SIG-M5 treated with dmso at 0.1 percent for 504 hours (cell line): ENCODE measurements around the gene COX18.

ENCODE experiments used
- DNase-seq: peaks from one replicate; lab custom pipeline; 2025; ENCODE audit not compliant: unreplicated experiment; lab: John Stamatoyannopoulos, UW

The COX18 gene, protein sequence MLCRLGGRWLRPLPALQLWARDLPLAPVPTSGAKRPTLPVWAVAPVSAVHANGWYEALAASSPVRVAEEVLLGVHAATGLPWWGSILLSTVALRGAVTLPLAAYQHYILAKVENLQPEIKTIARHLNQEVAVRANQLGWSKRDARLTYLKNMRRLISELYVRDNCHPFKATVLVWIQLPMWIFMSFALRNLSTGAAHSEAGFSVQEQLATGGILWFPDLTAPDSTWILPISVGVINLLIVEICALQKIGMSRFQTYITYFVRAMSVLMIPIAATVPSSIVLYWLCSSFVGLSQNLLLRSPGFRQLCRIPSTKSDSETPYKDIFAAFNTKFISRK

DNA sequence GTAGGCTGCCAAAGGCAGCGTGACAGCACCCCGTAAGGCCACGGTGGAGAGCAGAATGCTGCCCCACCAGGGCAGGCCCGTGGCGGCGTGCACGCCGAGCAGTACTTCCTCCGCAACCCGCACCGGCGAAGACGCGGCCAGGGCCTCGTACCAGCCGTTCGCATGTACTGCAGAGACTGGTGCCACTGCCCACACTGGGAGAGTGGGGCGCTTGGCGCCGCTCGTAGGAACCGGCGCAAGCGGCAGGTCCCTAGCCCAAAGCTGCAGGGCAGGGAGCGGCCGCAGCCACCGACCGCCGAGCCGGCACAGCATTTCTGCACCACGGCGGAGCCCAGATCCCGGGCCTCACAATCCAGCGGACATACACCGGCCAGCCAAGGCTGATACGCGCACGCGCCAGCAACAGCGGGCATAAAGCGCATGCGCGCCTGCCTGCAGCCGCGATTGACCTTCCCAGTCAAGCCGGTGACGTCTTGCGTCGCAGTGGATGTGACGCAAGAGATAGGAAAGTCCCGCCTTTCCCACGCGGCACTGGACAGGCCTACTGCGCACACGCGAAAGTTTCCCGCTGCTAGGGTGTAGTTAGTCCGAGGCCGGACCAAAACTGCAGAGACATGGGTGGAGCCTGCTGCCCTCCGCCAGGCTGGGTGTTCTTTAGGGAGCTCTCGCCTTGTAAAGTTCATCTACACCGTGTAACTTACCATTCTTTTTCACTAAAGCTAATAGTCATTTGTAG lies at the start of gene COX18:
TSS of gene COX18 (minus strand) at position 379 of the 736 bp plus-strand sequence. CDS start at position 312, 67 bp downstream.
- DNase-seq: peak; percentile 94

DNA sequence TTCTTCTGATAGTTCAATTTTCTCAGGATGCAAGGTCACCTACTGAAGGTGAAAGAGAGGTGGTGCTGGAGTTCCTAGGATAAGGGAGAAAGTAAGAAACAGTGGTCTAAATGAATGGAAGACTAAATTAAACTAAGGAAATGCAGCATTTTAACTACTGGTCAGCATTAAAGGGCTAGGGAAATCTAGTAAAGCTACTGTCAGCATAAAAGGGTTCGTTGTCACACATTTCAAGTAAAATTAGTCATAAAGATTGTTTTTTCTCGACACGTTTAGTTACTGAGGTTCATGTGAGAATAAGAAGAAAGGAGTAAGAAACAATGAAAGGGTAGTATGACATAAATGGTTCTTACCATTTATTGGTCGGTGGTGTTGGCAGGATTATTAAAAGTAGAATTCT lies 40.0 kb upstream of the COX18 start:
- DNase-seq: no peak

DNA sequence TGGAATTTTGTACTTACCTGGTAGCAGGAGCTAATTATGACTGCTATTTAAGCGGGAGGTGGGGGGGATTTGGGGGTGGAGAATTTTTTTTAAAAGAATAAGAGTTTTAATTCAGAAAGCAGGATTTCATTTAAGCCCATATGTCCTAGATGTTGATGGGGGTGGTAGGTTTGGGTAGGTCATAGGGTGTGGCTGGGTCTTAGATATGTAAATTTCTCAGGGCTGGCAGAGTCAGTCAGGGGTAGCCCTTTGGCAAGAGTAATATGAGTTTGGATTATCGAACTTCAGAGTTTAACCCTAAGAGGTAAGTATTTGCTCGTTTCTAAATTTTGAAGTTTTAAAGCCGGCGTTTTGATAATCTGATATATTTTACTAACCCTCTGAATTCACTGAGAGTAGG lies 35.2 kb upstream of the COX18 start:
- no peak for DNase-seq

DNA sequence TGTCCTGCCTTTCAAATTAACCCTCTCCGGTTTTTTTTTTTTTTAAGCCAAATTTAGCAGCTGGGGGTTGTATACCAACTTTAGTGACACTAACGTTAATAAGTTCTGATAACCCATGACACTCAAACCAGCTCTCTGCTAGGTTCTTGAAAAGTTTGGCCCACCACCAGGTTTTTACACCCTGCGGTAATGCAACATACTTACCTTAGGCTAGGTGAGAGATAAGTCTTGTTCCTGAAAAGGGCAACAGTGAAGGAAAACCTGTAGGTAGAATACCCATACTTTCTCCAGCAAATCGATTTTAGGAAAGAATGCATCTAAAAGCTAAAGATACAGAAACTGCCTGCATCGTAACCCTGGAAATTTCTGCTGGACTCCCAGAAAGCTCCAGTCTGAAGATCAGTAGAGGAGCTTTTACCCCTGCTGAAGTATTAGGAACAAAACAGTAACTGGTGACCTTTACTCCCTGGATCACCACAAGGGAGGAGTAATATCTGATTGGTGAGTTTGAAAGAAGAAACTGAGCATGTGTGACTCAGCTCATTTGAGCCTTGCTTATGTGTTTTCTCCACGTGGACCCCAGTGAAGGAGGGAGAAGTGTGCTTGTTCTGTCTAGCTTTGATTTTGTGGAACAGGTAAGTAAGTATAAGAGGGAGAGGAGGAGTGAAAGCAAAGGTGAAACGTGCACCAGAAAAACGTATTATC lies 34.4 kb upstream of the COX18 start:
- no peak for DNase-seq

DNA sequence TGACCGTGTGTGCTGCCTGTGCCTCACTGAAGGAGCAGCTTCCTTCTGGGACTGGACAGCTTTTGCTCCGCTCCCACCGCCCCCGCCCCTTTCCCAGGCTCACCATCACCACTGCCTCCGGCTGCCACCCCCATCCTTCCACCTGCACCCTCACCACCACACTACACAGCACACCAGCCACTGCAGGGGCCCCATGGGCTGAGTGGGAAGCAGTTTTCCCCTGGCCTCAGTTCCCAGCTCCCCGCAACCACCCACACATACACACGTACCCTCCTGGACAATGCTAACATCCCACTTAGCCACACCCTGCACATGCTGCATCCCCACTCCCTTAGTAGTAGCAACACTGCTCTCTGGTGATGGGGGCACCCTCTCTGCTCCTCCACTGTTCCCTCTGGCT lies 29.6 kb upstream of the COX18 start:
- DNase-seq: no peak

DNA sequence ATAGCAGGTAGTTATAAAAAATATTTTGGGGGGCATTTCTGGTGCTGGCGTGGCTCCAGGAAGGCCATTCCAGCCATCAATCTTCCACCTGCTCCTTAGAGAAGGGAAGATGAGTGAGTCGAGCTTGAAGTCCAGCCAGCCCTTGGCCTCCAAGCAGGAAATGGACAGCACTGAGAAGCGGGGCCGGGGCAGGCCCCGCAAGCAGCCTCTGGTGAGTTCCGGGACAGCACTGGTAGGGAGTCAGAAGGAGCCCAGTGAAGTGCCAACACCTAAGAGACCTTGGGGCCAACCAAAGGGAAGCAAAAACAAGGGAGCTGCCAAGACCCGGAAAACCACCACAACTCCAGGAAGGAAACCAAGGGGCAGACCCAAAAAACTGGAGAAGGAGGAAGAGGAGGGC lies 29.2 kb upstream of the COX18 start:
- DNase-seq: no peak

DNA sequence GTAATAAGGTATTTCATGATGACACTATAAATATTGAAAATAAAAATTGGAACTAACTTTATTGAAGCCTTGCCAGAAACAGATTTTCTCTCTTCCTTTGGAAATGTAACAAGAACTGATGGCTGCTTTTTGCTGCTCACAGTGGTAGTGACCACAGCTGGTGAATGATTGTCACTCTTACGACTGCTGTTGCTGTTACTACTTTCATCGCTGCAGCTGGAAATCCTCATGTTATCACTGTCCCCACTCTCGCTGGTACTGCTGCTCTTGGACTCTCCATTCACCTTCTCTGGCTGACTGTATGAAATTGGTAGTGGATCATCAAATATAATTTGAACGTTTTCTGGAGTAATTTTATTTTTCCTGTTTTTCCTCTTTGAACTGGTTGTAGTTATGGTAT lies 28.5 kb upstream of the COX18 start:
- DNase-seq: no peak

DNA sequence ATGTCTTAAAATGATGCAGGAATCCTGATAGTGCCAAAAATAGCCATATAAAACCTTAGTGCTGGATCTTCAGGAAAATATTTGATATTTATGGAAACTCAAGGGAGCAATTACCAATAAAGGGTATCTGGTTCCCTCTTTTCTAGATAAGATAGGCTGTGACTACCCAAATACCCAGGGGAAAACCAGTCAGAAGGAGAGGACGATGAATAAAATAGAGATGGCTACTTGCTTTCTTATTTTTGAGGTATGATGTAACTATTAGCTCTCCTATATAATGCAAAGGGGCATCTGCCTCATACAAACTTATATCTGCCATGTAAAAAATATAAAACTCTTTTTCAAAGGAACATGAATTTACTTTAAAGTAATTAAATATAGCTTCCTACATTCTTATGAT lies 23.4 kb upstream of the COX18 start:
- DNase-seq: no peak

DNA sequence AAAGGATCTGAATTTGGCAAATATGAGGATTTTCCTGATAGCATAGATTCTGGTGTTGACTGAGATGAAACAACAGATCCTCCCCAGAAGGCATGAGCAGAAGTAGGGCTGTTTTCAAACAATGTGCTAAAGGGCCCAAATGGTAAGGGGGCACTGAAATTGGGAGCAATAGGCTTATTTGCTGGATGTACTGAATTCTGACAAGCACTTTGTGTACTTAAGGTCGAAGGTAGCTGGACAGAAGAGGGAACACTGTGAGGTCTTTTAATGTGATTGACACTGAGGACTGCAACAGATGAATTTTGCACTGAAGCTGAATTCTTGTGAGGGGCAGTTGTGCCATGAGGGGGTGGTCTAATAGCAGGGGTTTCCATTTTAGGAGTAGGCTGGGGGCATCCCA lies 21.2 kb upstream of the COX18 start:
- no peak for DNase-seq

DNA sequence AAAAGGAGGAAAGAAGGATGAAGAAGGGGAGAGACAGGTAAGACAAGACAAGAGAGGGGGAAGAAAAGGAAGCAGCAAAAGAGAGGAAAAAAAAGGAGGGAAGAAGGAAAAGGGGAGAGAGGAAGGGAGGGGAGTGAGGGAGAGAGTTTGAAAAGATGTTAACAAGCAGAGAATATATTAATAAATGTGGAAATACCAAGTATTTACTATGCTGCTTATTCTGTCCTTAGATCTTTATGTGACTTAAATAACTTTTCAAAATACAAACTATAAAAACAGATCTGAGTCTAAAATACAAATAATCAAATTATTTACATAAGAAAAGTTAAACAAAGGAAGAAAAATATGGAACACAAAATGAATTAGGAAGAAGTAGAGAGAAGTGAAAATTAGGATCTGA lies 18.4 kb upstream of the COX18 start:
- DNase-seq: no peak

DNA sequence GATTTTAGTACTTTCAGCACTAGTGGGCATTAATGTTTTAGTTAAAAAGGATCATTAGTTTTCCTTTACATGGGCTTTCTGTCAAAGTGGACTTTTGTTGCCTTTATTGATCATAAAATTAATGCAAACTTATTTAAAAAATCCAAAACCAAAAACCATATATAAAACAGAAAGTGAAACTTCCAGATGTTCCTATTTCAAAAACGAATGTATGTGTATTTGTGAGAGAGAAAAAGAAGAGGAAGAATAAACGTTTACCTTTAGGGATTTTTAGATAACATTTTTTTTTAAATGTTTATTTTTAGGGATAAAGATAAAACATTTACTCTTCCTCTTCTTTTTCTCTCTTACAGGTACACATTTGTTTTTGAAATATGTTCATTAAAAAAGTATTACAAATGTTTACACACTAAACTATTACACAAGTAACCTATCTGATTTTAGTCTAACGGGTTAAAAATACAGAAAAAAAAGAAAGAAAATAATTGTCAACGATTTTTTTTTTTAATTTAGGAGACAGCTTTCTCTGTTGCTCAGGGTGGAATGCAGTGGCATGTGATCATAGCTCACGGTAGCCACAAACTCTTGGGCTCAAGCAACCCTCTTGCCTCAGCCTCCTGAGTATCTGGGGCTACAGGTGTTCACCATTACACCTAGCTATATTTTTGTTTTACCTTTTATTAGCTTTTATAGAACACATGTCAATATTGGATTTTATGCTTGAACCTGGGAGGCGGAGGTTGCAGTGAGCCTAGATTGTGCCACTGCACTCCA lies 16.8 kb upstream of the COX18 start:
- no peak for DNase-seq

DNA sequence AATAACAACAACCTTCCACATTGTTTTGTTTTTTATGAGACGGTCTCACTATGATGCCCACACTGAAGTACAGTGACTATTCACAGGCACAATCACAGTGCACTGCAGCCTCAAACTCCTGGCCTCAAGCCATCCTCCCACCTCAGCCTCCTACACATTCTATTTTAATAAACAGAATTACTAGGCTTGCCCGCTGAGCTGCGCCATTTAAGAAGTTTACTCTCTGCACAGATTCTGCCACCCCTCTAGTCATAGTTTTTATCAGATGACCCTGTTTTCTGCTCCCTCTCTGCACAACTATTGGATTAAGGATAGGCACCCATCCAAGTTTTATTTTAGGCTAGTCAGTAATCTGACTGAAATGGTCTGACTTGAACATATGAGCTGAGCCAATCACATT lies 11.3 kb upstream of the COX18 start:
- no peak for DNase-seq

DNA sequence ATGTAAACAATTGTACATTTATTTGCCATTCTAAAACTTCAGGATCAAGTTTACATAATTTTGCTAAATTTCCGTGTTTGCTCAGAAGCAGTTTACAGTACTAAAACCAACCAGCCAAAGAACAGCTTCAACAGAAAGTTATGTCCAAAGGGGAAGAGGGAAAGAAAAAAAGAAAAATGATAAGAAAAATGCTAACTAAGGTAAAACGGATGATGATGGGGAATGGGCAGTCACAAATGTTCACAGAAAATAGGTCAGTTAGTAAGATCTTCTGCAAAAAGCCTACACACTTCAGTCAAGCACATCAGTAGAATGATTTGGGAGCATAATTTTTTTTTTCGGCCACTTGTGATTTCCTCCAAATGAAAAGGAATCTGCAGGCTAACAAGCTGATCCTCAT lies 6.3 kb upstream of the COX18 start:
- no peak for DNase-seq

DNA sequence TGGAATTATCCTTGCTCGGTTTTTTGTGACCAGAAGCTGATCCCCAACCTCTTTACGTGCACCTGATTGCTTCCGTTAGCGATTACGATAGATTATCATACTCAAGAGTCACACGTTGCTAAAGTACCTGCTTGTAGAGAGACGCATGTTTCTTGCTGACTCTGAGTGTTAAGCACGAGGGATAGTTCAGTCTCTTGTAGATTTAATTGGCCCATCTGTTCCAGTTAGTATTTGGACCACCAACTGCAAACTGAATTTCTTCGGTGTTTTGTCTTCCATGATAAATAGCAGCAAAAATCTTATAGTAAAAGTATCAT lies 516 bp upstream of the COX18 start:
- DNase-seq: no peak

DNA sequence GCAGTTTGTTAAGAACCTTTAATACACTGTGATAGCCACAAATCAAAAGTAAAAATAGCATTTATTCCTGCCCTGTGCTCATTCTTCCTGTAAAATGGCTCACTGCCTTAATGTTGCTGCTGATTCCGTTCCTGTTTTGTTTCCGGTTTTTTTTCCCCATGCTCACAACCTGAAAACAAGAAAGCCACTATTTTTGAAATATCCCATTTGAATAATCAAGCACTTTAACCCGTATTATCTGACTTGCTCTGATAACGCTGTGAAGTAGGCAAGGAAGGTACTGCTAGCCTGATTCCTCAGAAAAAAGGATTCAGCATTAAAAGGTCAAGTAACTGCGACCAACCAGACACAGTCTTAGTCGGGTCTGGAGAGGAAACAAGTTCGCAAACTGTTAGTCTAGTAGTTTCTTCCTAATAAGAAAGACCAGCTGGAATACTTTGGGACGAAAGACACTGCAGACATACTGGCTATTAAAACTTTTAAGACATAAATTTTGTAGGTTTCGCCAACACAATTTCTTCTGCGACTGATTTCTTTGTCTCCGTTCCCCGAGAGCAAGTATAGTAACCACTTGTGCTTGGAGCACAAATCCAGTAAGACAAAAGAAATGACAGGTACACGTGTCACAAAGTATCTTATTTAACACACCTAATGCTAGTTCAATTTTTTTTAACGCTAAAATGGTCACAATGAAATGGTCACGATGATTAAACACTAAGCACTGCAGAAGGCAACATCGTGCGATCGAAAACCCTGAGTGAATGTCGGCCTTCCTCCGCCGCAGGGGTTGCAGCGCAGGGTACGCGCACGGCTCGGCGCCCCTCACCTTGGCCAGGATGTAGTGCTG lies 802 bp downstream of the COX18 start:
- peak; percentile 67 for DNase-seq

DNA sequence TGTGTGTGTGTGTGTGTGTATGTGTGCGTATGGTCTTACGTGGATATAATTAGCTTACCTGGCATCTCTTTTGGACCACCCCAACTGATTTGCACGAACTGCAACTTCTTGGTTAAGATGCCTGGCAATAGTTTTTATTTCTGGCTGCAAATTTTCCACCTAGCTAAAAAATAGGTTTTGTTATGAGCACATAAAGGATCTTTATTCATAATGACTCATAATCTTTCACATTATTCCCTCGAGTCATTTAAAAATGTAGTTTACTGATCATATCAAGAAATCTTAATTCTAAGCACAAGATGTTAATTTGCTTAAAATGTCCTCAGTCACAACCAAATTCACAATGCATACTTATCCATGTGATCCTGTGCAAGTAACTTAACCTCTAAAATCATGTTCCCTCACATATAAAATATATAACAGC lies 1.5 kb downstream of the COX18 start:
- DNase-seq: no peak

DNA sequence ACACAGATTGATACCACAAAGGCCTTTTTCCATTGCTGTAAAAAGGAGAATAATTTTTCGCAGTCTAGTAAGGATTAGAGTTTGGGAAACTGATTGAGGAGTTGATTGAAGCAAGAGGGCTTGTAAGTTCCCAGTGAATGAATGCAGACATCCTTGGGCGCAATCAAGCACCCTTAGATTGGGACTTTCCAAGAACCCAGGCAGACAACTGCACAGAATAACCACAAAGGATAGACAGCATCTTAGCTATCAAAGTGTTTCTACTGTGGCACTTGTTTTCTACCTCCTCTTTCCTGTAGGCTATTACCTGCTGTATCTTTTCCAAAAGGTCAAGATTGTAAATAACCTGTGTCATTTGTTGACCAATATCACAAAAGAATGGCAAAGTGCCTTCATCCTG lies 2.6 kb downstream of the COX18 start:
- no peak for DNase-seq

DNA sequence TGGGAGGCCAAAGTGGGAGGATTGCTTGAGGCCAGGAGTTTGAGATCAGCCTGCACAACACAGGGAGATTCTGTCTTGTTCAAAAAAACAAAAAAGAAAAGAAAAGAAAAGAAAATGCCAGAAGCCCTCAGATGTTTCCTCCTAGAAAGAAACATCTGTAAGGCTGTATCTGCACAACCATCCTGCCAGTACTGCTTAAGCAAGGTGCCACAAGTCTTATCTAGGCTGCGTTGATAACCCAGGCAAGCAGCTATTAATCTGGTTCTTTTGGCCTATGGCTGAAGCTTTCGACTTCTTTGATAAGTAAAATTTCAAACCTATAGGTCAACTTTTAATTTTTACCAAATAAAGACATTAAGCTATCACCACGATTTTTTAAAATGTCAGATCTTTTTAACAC lies 3.1 kb downstream of the COX18 start:
- no peak for DNase-seq

DNA sequence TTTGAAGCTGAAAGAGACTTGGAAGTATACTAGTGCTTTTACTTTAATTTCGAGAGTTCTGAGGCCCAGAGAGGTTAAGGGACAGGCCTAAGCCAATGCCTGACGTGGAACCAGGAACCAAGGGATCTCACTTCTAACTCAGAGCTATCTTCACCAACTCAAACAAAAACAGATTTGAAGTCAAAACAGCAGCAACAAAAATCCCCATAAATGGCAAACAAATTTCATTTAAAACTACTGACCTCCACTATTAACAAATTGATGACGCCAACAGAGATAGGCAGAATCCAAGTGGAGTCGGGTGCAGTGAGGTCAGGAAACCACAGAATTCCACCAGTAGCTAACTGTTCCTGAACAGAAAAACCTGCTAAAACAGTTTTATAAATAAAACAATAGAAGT lies 5.0 kb downstream of the COX18 start:
- no peak for DNase-seq

DNA sequence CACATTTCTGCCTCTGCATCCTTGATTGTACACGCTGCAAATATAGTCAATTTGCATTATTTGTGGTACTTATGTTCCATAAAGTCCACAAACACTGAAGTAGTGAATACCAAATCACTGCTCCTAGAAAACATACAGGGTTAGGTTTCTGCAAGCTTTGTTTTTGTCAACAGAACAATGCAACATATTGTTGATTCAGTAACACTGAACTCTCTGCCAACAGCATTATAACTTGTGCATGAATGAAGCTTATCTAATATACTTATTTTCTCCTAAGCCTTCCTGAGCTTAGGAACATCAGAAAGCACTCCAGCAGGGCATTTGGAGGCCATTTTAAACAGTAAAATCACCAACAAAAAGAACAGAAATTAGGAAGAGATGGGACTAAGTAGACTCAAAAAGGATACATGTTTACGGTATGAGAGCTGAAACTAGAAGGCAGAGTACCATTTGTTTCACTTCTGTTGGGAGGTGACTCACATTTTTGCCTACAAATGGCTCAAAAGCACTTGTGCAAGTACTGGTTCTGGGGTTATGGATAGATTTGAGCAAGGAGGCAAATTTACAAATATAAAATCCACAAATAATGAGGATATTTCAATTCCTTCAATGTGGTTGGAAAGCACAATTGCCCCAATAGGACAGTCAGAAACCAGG lies 14.1 kb downstream of the COX18 start:
- DNase-seq: peak; percentile 8
